Parathyroid adenoma (tissue), 2 donors: Measurements from ENCODE around the gene STIM2.

Experiments used
- H2AFZ ChIP-seq: fragments of 300-600 bp; sonication (generic); one replicate; pipeline ENCODE4 v1.7.0; 2017; ENCODE audit warnings: antibody characterized with exemption, mild to moderate bottlenecking
- H3K27ac ChIP-seq: fragments of 300-600 bp; sonication (generic); one replicate; pipeline ENCODE4 v1.7.0; 2017
- H3K27me3 ChIP-seq: fragments of 300-600 bp; sonication (generic); one replicate; pipeline ENCODE4 v1.7.0; 2017; ENCODE audit warnings: low read length; ENCODE audit not compliant: control insufficient read depth, insufficient read depth
- H3K36me3 ChIP-seq: fragments of 300-600 bp; sonication (generic); one replicate; pipeline ENCODE4 v1.7.0; 2017; ENCODE audit warnings: low read length; ENCODE audit not compliant: control insufficient read depth, insufficient read depth
- H3K4me1 ChIP-seq: fragments of 300-600 bp; sonication (generic); one replicate; pipeline ENCODE4 v1.7.0; 2017; ENCODE audit warnings: control low read depth
- H3K4me2 ChIP-seq: fragments of 300-600 bp; sonication (generic); one replicate; pipeline ENCODE4 v1.7.0; 2017; ENCODE audit warnings: low read length
- H3K4me3 ChIP-seq: fragments of 300-600 bp; sonication (generic); one replicate; pipeline ENCODE4 v1.7.0; 2017; ENCODE audit warnings: low read depth, low read length
- H3K79me2 ChIP-seq: fragments of 300-600 bp; sonication (generic); one replicate; pipeline ENCODE4 v1.7.0; 2017; ENCODE audit warnings: control low read depth
- H3K9ac ChIP-seq: fragments of 300-600 bp; sonication (generic); one replicate; pipeline ENCODE4 v1.7.0; 2017; ENCODE audit warnings: mild to moderate bottlenecking
- H3K9me3 ChIP-seq: fragments of 300-600 bp; sonication (generic); one replicate; pipeline ENCODE4 v1.7.0; 2017; ENCODE audit warnings: low read length; ENCODE audit not compliant: control insufficient read depth
- TF ChIP-seq, protein P1 (sequence below): fragments of 300-600 bp; sonication (generic); IDR thresholded peaks from one replicate; pipeline ENCODE4 v1.7.0; 2017; ENCODE audit warnings: antibody characterized with exemption, mild to moderate bottlenecking
- donor health status: primary hyperparathyroidism.

The STIM2 gene

DNA sequence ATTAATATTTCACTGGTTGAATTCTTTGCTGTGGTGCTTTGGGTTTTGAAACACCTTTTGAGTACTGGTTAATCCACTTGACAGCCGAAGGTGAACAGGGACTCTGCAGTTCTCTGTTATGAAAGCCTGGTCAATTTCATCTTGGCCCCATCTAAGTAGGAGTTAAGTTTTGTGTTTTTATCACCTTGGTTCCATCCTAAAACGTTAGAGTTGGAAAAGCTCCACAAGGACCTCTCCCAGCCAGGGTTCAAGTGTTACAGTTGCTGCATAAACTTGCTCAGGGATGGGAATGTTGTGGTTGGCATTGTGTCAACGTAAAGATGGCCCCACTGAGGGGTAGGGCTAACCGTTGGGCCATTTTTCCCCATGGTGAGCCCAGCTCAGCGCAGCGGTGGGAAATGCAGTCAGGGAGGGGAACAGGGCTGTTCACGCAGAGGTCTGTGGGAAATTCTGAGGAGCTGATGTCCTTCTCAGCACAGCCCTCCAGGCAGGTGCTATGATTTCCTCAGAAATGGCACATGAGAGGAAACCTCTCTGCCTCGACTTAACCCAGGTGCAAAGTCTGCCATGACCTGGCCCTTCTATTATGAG lies 188.7 kb downstream of the STIM2 start:
- Histone ChIP-seq H3K9me3 (no peaks in the 10 kb centered on the region), H3K9ac (no peak overlapping the region), H3K4me2 (no peak overlapping the region), H3K27me3 (no peaks in the 10 kb centered on the region), H3K36me3 (no peaks in the 10 kb centered on the region), H3K4me3 (no peak overlapping the region), H3K27ac (no peak overlapping the region), H3K79me2 (no peaks in the 10 kb centered on the region), H3K4me1 (no peaks in the 10 kb centered on the region), H2AFZ (no peak overlapping the region)
- TF ChIP-seq, protein P1, sequence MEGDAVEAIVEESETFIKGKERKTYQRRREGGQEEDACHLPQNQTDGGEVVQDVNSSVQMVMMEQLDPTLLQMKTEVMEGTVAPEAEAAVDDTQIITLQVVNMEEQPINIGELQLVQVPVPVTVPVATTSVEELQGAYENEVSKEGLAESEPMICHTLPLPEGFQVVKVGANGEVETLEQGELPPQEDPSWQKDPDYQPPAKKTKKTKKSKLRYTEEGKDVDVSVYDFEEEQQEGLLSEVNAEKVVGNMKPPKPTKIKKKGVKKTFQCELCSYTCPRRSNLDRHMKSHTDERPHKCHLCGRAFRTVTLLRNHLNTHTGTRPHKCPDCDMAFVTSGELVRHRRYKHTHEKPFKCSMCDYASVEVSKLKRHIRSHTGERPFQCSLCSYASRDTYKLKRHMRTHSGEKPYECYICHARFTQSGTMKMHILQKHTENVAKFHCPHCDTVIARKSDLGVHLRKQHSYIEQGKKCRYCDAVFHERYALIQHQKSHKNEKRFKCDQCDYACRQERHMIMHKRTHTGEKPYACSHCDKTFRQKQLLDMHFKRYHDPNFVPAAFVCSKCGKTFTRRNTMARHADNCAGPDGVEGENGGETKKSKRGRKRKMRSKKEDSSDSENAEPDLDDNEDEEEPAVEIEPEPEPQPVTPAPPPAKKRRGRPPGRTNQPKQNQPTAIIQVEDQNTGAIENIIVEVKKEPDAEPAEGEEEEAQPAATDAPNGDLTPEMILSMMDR = no peak

DNA sequence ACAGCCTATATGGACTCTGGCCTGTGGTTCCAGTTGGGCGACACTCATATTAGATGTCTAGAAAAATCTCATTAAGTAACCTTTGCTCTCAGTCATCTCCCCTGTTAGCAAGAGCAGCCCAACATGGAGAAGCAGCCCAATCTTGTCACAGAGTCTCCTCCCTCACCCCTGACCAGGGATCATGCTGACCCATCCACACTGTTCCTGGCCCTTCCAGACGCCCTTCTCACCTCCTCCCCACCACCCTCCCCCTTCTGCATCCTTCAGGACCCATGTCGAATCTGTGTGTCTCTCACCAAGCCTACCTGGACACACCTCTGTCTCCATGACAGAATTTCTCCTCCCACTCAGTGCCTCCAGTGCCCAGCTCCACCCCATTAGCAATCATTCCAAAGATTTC lies 190.1 kb downstream of the STIM2 start:
- no peaks in the 10 kb centered on the region for H3K9me3 ChIP-seq
- H3K36me3 ChIP-seq = no peaks in the 10 kb centered on the region
- TF ChIP-seq, protein P1 = no peak
- H3K4me1 ChIP-seq = no peaks in the 10 kb centered on the region
- H3K79me2 ChIP-seq = no peaks in the 10 kb centered on the region
- H3K27ac ChIP-seq = no peak overlapping the region
- no peak overlapping the region for H3K4me2 ChIP-seq
- H3K4me3 ChIP-seq = no peak overlapping the region
- H2AFZ ChIP-seq = no peak overlapping the region
- no peaks in the 10 kb centered on the region for H3K27me3 ChIP-seq
- H3K9ac ChIP-seq = no peak overlapping the region

DNA sequence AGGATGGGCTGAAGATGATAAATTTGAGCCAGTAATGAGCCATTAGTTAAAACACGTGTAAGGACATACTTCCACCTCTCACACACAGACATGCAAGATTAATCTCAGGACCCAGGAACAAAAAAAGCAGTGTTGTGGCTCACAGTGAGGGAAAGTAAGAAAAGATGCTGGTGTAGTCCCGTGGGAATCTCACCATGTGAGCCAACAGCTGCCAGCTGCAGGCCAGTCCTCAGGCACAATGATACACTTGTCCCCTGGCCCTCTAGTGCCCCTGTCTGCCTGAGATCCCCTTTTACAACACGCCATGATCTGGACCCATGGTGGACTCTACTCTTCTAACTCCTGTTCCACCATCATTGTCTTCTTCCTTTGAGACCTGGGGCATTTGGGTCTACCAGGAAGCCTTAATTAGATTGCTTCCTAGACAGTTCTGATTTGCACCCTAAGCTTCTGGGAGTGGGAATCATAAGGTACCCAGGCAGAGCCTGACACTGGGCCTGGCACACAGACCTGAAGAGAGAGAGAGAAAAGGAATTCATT lies 194.7 kb downstream of the STIM2 start:
- Histone ChIP-seq H3K9ac (no peak overlapping the region), H3K36me3 (no peaks in the 10 kb centered on the region), H3K27me3 (no peaks in the 10 kb centered on the region), H3K4me2 (no peak overlapping the region), H2AFZ (no peak overlapping the region), H3K79me2 (no peaks in the 10 kb centered on the region), H3K9me3 (no peaks in the 10 kb centered on the region), H3K4me3 (no peak overlapping the region), H3K4me1 (no peaks in the 10 kb centered on the region), H3K27ac (no peak overlapping the region)
- TF ChIP-seq, protein P1 = no peak

DNA sequence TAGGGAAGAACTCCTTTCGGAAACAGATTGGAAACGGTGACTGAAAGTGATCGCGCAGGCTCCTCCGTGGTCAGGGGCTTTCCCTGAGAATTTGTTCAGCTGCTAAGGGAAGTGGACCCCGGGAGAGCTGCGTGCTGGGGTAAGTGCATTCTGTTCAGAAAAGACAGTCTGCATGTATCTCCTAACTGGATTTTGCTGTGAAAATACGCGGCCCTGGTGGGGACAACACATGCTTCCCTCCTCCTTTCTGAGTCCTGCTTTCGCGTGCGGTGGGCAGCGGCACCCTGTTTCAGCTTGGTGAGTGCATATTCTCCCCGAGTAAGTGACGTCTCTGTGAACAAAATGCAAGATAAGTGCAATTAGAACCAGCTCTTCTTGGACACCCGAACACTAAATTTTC lies 195.6 kb downstream of the STIM2 start:
- H2AFZ ChIP-seq = no peak overlapping the region
- TF ChIP-seq, protein P1 = no peak

GRCh38 chr4:27057053-27057452 lies 196.4 kb downstream of the STIM2 start:
- Histone ChIP-seq H3K27me3 (no peaks in the 10 kb centered on the region), H3K79me2 (no peaks in the 10 kb centered on the region), H2AFZ (no peak overlapping the region), H3K9me3 (no peaks in the 10 kb centered on the region), H3K4me1 (no peaks in the 10 kb centered on the region), H3K4me3 (no peak overlapping the region), H3K27ac (no peak overlapping the region), H3K4me2 (no peak overlapping the region), H3K9ac (no peak overlapping the region), H3K36me3 (no peaks in the 10 kb centered on the region)
- TF ChIP-seq, protein P1 = no peak

More for the DNA sequence above, 195.6 kb downstream of the STIM2 start:
- Histone ChIP-seq H3K4me1 (no peaks in the 10 kb centered on the region), H3K9me3 (no peaks in the 10 kb centered on the region), H3K4me3 (no peak overlapping the region), H3K4me2 (no peak overlapping the region), H3K9ac (no peak overlapping the region), H3K27ac (no peak overlapping the region), H3K27me3 (no peaks in the 10 kb centered on the region), H3K36me3 (no peaks in the 10 kb centered on the region), H3K79me2 (no peaks in the 10 kb centered on the region)
